Right lobe of liver (tissue), 4 donors: Measurements from ENCODE around the gene C19orf38.

Source experiments
- POLR2A ChIP-seq: fragments of 450-650 bp; IDR thresholded peaks from one replicate; pipeline ENCODE4 v1.6.1; 2017; ENCODE audit warnings: antibody characterized with exemption, mild to moderate bottlenecking
- TF ChIP-seq, protein P1 (sequence below), 4 donors: fragments of 200-600 bp in 3 of 4; fragments of 450-650 bp in 1 of 4; IDR thresholded peaks; one replicate each; pipeline versions ENCODE4 v1.5.1 to v1.8.0; 2016 to 2022; ENCODE audit warnings: antibody characterized with exemption in 4 of 4, mild to moderate bottlenecking in 2 of 4
- donor health status: DM: no; HTN: no; CAD: no.
- donor health status: DM: no; HTN: no; CAD: no.
- donor health status: DM: no; HTN: yes; CAD: no.

DNA sequence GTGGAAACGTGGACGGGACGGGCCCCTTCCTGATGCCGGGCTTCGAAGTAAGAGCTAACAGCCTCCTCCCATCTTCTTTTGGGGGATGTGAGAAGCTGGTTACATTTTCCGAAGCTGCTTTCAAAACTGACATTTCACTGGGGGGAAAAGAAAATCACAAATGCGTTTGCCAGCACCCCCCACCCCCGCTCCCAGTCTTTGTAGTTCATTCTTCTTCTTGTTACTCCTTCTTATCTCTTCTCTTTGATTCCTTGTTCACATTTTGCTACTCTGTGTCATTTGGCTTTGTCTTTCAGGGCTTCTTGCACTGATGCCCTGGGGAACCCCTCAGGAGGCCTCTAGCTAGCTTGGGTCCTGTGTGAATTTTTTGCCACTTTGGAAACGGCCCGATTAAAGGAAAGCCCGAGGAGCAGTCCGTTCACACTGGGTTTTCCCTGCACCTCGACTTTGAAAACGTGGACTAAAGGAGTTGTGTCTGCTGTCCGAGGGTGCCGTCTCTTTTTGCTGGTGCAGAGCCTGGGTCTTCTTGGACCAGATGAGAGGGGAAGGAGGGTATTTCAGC lies 24.4 kb downstream of the C19orf38 start:
- TF ChIP-seq, protein P1, sequence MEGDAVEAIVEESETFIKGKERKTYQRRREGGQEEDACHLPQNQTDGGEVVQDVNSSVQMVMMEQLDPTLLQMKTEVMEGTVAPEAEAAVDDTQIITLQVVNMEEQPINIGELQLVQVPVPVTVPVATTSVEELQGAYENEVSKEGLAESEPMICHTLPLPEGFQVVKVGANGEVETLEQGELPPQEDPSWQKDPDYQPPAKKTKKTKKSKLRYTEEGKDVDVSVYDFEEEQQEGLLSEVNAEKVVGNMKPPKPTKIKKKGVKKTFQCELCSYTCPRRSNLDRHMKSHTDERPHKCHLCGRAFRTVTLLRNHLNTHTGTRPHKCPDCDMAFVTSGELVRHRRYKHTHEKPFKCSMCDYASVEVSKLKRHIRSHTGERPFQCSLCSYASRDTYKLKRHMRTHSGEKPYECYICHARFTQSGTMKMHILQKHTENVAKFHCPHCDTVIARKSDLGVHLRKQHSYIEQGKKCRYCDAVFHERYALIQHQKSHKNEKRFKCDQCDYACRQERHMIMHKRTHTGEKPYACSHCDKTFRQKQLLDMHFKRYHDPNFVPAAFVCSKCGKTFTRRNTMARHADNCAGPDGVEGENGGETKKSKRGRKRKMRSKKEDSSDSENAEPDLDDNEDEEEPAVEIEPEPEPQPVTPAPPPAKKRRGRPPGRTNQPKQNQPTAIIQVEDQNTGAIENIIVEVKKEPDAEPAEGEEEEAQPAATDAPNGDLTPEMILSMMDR (IDR thresholded peaks at IDR 0.05): no peak
- TF ChIP-seq POLR2A: no peak
